ENCODE data around the gene CITED1. TPM values are rescaled to one million over a fixed set of nuclear protein-coding genes. Genes with fewer than 3 reads are reported as not detected.

CITED1 gene
- total RNA-seq, 1 donor from 2014 or later: 0.77 TPM

GRCh38 chrX:72313707-72314641, 8.3 kb upstream of the CITED1 start:
- no peak overlapping the region for H3K4me3 Mint-ChIP-seq (ENCODE audit: unreplicated experiment)
- H3K4me1 Mint-ChIP-seq (ENCODE audit: low read depth): peaks cover 4% of the 10 kb centered on the region
- no peak for TF ChIP-seq CTCF (IDR thresholded peaks at IDR 0.05)
- H3K27me3 Mint-ChIP-seq (ENCODE audit: low read depth): peaks cover 2% of the 10 kb centered on the region
- no peak for DNase-seq (ENCODE audit: low spot score)
- H3K36me3 Mint-ChIP-seq (ENCODE audit: low read depth): no peaks in the 10 kb centered on the region
- no peak overlapping the region for H3K27ac Mint-ChIP-seq (ENCODE audit: unreplicated experiment)
- H3K9me3 Mint-ChIP-seq (ENCODE audit: low read depth): no peaks in the 10 kb centered on the region

- no peak for TF ChIP-seq CTCF (IDR thresholded peaks at IDR 0.05)
- H3K9me3 Mint-ChIP-seq (ENCODE audit: low read depth): no peaks in the 10 kb centered on the region
- no peak for DNase-seq (ENCODE audit: low spot score)
- no peaks in the 10 kb centered on the region for H3K36me3 Mint-ChIP-seq (ENCODE audit: low read depth)
- H3K27ac Mint-ChIP-seq (ENCODE audit: unreplicated experiment): no peak overlapping the region
- no peak overlapping the region for H3K4me3 Mint-ChIP-seq (ENCODE audit: unreplicated experiment)
- peaks cover 15% of the 10 kb centered on the region for H3K4me1 Mint-ChIP-seq (ENCODE audit: low read depth)
- H3K27me3 Mint-ChIP-seq (ENCODE audit: low read depth): peaks cover 9% of the 10 kb centered on the region
Measured at GRCh38 chrX:72312311-72312940, 6.7 kb upstream of the CITED1 start.

GRCh38 chrX:72309297-72310071, 3.8 kb upstream of the CITED1 start:
- TF ChIP-seq CTCF (IDR thresholded peaks at IDR 0.05): no peak
- H3K4me3 Mint-ChIP-seq (ENCODE audit: unreplicated experiment): peak overlapping the region; percentile 64
- H3K9me3 Mint-ChIP-seq (ENCODE audit: low read depth): no peaks in the 10 kb centered on the region
- peaks cover 15% of the 10 kb centered on the region for H3K27me3 Mint-ChIP-seq (ENCODE audit: low read depth)
- peaks cover 21% of the 10 kb centered on the region for H3K4me1 Mint-ChIP-seq (ENCODE audit: low read depth)
- DNase-seq (ENCODE audit: low spot score): no peak
- no peaks in the 10 kb centered on the region for H3K36me3 Mint-ChIP-seq (ENCODE audit: low read depth)
- H3K27ac Mint-ChIP-seq (ENCODE audit: unreplicated experiment): no peak overlapping the region

GRCh38 chrX:72308566-72309296, 3.0 kb upstream of the CITED1 start:
- Mint-ChIP-seq H3K36me3 (ENCODE audit: low read depth) (no peaks in the 10 kb centered on the region), H3K4me3 (ENCODE audit: unreplicated experiment) (peak overlapping the region; percentile 64), H3K4me1 (ENCODE audit: low read depth) (peaks cover 21% of the 10 kb centered on the region), H3K9me3 (ENCODE audit: low read depth) (no peaks in the 10 kb centered on the region), H3K27me3 (ENCODE audit: low read depth) (peaks cover 19% of the 10 kb centered on the region), H3K27ac (ENCODE audit: unreplicated experiment) (no peak overlapping the region)
- no peak for TF ChIP-seq CTCF (IDR thresholded peaks at IDR 0.05)
- DNase-seq (ENCODE audit: low spot score): no peak

All from chondrocyte (in vitro differentiated cells).